ENCODE data around the gene ANXA8. TPM values are rescaled to one million over a fixed set of nuclear protein-coding genes. Genes with fewer than 3 reads are reported as not detected.
"Not testable (repeated sequence)": the region's sequence is repeated elsewhere in the genome, so short reads cannot be mapped to it uniquely, and the experiment has no call there.

Gene ANXA8
- total RNA-seq, 1 experiment from 2014 or later = 0.22 TPM

GRCh38 chr10:47485943-47486342 lies 2.0 kb upstream of the ANXA8 start:
- not testable (repeated sequence) for H4K91ac ChIP-seq (ENCODE audit: insufficient read length, low read depth, low read length); H3K4me2 ChIP-seq (ENCODE audit: insufficient read depth, insufficient read length, low read length); H2BK120ac ChIP-seq (ENCODE audit: low read depth, low read length, poor library complexity, severe bottlenecking); H3K27ac ChIP-seq (ENCODE audit: insufficient read length, low read depth, low read length); H3K9me3 ChIP-seq (ENCODE audit: control insufficient read depth, low read depth, low read length); H2BK20ac ChIP-seq (ENCODE audit: low read depth, low read length, poor library complexity, severe bottlenecking); H2AFZ ChIP-seq (ENCODE audit: low read length); H3K23ac ChIP-seq (ENCODE audit: insufficient read length, low read depth, low read length); H4K5ac ChIP-seq (ENCODE audit: insufficient read length, low read depth, low read length); H3K27me3 ChIP-seq (ENCODE audit: insufficient read depth, low read length); H3K9me3 Mint-ChIP-seq; H3K4me1 ChIP-seq (ENCODE audit: insufficient read depth, low read length); H3K14ac ChIP-seq (ENCODE audit: insufficient read depth, low read length); H3K4ac ChIP-seq (ENCODE audit: low read depth, low read length); H3K56ac ChIP-seq (ENCODE audit: insufficient read length, low read depth, low read length); H4K8ac ChIP-seq (replicated peaks; ENCODE audit: insufficient read length, low read depth, low read length); H3K36me3 Mint-ChIP-seq (ENCODE audit: insufficient read depth in 1 of 3, low read depth in 3 of 3); H3T11ph ChIP-seq (ENCODE audit: low read length); H3K4me3 Mint-ChIP-seq; H2BK5ac ChIP-seq (ENCODE audit: insufficient read length, low read length); H3K18ac ChIP-seq (ENCODE audit: insufficient read length, low read depth, low read length); H3K4me1 Mint-ChIP-seq; H3K23me2 ChIP-seq (ENCODE audit: insufficient read length, low read depth, low read length, poor library complexity, severe bottlenecking); H3K27me3 Mint-ChIP-seq (ENCODE audit: low read depth); H3K79me2 ChIP-seq (ENCODE audit: insufficient read depth, low read length); H2BK12ac ChIP-seq (ENCODE audit: insufficient read length, low read depth, low read length); DNase-seq; H2AK5ac ChIP-seq (ENCODE audit: insufficient read length, low read length); H3K27ac Mint-ChIP-seq; H3K9ac ChIP-seq (ENCODE audit: extremely low read depth, insufficient read length, low read length); H3K79me1 ChIP-seq (ENCODE audit: insufficient read depth, low read depth, low read length, poor library complexity, severe bottlenecking); H4K20me1 ChIP-seq (ENCODE audit: control insufficient read depth, insufficient read depth, insufficient read length); H2BK15ac ChIP-seq (ENCODE audit: low read depth, low read length)
- WGBS (ENCODE audit: extremely low coverage, insufficient read length, low lambda C conversion rate) = no CpG with 5 or more reads among the region's 4 CpGs

- not testable (repeated sequence) for H3K4me3 Mint-ChIP-seq; H3K23me2 ChIP-seq (ENCODE audit: insufficient read length, low read depth, low read length, poor library complexity, severe bottlenecking); H3K36me3 Mint-ChIP-seq (ENCODE audit: insufficient read depth in 1 of 3, low read depth in 3 of 3); H3K4ac ChIP-seq (ENCODE audit: low read depth, low read length); H3K9ac ChIP-seq (ENCODE audit: extremely low read depth, insufficient read length, low read length); H3K4me2 ChIP-seq (ENCODE audit: insufficient read depth, insufficient read length, low read length); H3K56ac ChIP-seq (ENCODE audit: insufficient read length, low read depth, low read length); H3K27me3 ChIP-seq (ENCODE audit: insufficient read depth, low read length); H3K9me3 ChIP-seq (ENCODE audit: control insufficient read depth, low read depth, low read length); H4K20me1 ChIP-seq (ENCODE audit: control insufficient read depth, insufficient read depth, insufficient read length); DNase-seq; H2BK120ac ChIP-seq (ENCODE audit: low read depth, low read length, poor library complexity, severe bottlenecking); H4K91ac ChIP-seq (ENCODE audit: insufficient read length, low read depth, low read length); H3K79me1 ChIP-seq (ENCODE audit: insufficient read depth, low read depth, low read length, poor library complexity, severe bottlenecking); H3K23ac ChIP-seq (ENCODE audit: insufficient read length, low read depth, low read length); H3T11ph ChIP-seq (ENCODE audit: low read length); H4K5ac ChIP-seq (ENCODE audit: insufficient read length, low read depth, low read length); H2BK5ac ChIP-seq (ENCODE audit: insufficient read length, low read length); H3K4me1 Mint-ChIP-seq; H3K79me2 ChIP-seq (ENCODE audit: insufficient read depth, low read length); H2BK15ac ChIP-seq (ENCODE audit: low read depth, low read length); H3K9me3 Mint-ChIP-seq; H4K8ac ChIP-seq (replicated peaks; ENCODE audit: insufficient read length, low read depth, low read length); H2BK12ac ChIP-seq (ENCODE audit: insufficient read length, low read depth, low read length); H2AK5ac ChIP-seq (ENCODE audit: insufficient read length, low read length); H3K14ac ChIP-seq (ENCODE audit: insufficient read depth, low read length); H3K27ac Mint-ChIP-seq; H3K4me1 ChIP-seq (ENCODE audit: insufficient read depth, low read length); H2AFZ ChIP-seq (ENCODE audit: low read length); H3K27me3 Mint-ChIP-seq (ENCODE audit: low read depth); H3K27ac ChIP-seq (ENCODE audit: insufficient read length, low read depth, low read length); H2BK20ac ChIP-seq (ENCODE audit: low read depth, low read length, poor library complexity, severe bottlenecking); H3K18ac ChIP-seq (ENCODE audit: insufficient read length, low read depth, low read length)
- WGBS (ENCODE audit: extremely low coverage, insufficient read length, low lambda C conversion rate) = no CpG with 5 or more reads among the region's 11 CpGs
Observed at GRCh38 chr10:47484786-47485185, 871 bp upstream of the ANXA8 start.
